NCI-H345 treated with DMSO at 0.1 percent for 48 hours (cell line): ENCODE data around the gene FAM110D.

ENCODE experiments used
- DNase-seq: peaks from one replicate; lab custom pipeline; 2025; ENCODE audit not compliant: unreplicated experiment; lab: John Stamatoyannopoulos, UW

The FAM110D gene

GRCh38 chr1:26162220-26162709 is 3.4 kb downstream of the FAM110D start:
- no peak for DNase-seq

GRCh38 chr1:26163684-26164035 is 4.8 kb downstream of the FAM110D start:
- DNase-seq: no peak

GRCh38 chr1:26164036-26164860 is 5.4 kb downstream of the FAM110D start:
- DNase-seq: no peak

GRCh38 chr1:26164861-26165842 is 6.3 kb downstream of the FAM110D start:
- DNase-seq: no peak

- DNase-seq: no peak
Observed at GRCh38 chr1:26166719-26167281, 7.9 kb downstream of the FAM110D start.

GRCh38 chr1:26168410-26169197 is 9.7 kb downstream of the FAM110D start, which contains the start of gene C1orf232:
C1orf232 (minus strand) TSS chr1:26168963; CDS start chr1:26168499, 464 bp downstream.
- DNase-seq: peak; percentile 31

GRCh38 chr1:26169198-26169554 is 10.3 kb downstream of the FAM110D start:
- no peak for DNase-seq

- DNase-seq: peak; percentile 86
Observed at GRCh38 chr1:26169669-26170471, 11.0 kb downstream of the FAM110D start, which contains the start of gene ZNF593. ZNF593 (plus strand) TSS chr1:26169908; CDS start chr1:26169984, 76 bp downstream.

- DNase-seq: no peak
Observed at GRCh38 chr1:26170472-26170821, 11.6 kb downstream of the FAM110D start.

- DNase-seq: no peak
Observed at GRCh38 chr1:26171084-26172072, 12.5 kb downstream of the FAM110D start, which contains the start of gene ZNF593OS. ZNF593OS (minus strand) TSS chr1:26171832; CDS start chr1:26171661, 171 bp downstream.

GRCh38 chr1:26175346-26175745 is 16.5 kb downstream of the FAM110D start:
- no peak for DNase-seq

- no peak for DNase-seq
Observed at GRCh38 chr1:26177182-26177684, 18.4 kb downstream of the FAM110D start, which contains the start of gene CNKSR1. CNKSR1 (plus strand) TSS chr1:26177491; CDS start chr1:26177548, 57 bp downstream.

GRCh38 chr1:26180010-26180506 is 21.2 kb downstream of the FAM110D start:
- DNase-seq: no peak

GRCh38 chr1:26181586-26182382 is 22.9 kb downstream of the FAM110D start:
- no peak for DNase-seq

GRCh38 chr1:26182383-26182696 is 23.5 kb downstream of the FAM110D start:
- DNase-seq: no peak

- no peak for DNase-seq
Observed at GRCh38 chr1:26184086-26184485, 25.2 kb downstream of the FAM110D start.

- no peak for DNase-seq
Observed at GRCh38 chr1:26184883-26185282, 26.0 kb downstream of the FAM110D start.
